DMS79 (cell line): ENCODE data around the gene CEP128.

Source experiments
- DNase-seq: peaks from one replicate; lab custom pipeline; 2025; lab: John Stamatoyannopoulos, UW

CEP128 gene

GRCh38 chr14:80901260-80901659 is 40.3 kb downstream of the CEP128 start:
- peak; percentile 32 for DNase-seq

DNA sequence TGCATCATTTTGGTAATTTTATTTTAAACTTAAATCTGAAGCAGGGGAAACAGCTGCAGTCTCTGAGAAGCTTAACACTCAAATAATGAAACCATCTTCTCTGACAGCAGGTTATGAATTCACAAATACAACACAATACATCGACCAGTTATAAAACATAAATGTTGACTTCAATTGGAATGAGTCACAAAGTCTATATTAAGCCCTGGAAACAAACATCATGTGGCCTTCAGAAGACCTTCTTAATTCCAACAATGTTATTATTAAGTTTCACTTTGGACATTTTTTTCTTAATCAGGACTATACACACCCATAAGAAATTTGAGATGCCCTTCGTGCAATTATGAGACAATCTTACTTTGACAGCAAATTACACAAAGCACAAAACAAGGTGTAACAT is 68.9 kb downstream of the CEP128 start:
- DNase-seq = no peak

DNA sequence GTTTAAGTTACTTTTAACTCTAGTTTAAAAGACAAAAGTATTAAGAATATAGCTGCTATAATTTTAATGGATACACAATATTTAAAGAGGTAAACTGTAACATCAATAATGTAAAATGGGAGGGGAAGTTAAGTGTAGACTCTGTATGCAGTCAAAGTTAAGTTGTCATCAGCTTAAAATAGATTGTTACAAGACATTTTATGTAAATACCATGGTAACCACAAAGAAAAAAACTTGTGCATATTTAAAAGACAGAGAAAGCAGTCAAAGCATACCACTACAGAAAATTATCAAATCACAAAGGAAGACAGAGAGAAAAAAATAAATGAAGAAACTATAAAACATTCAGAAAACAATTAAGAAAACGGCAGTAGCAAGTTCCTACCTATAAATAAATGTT is 73.3 kb downstream of the CEP128 start:
- DNase-seq = no peak

- no peak for DNase-seq
Measured at GRCh38 chr14:80867798-80868197, 73.7 kb downstream of the CEP128 start.

- DNase-seq = no peak
Measured at GRCh38 chr14:80867091-80867490, 74.4 kb downstream of the CEP128 start.

- DNase-seq = no peak
Measured at GRCh38 chr14:80865565-80865964, 76.0 kb downstream of the CEP128 start.

- DNase-seq = no peak
Measured at GRCh38 chr14:80862983-80863382, 78.6 kb downstream of the CEP128 start.

- no peak for DNase-seq
Measured at GRCh38 chr14:80862541-80862940, 79.0 kb downstream of the CEP128 start.

DNA sequence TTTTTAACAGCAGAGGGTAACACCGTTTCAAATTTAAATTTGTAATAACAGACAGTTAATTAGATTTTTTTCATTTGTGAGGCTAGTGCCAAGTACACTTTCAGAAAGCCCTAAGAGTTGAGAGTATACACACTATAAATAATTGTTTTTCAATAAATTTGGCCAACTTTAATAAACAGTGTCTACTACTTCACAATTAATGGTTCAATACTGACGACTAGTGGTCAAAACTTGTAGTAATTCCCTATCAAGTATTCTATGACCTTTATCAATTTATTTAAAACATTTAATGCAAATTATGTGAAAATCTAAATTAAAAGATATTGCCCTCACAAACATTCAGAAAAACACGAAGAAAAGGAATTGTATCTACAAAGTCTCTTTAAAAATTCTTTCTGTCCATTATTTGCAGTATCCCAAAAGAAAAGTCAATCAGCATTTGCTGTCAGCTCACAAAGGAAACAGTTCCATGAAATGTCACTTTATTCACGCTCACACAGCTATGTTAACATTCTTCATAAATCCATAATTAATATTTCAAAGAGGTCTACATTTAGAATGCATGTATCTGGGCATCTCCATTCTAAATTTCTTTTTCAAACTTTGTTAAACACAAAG is 91.2 kb downstream of the CEP128 start:
- no peak for DNase-seq

DNA sequence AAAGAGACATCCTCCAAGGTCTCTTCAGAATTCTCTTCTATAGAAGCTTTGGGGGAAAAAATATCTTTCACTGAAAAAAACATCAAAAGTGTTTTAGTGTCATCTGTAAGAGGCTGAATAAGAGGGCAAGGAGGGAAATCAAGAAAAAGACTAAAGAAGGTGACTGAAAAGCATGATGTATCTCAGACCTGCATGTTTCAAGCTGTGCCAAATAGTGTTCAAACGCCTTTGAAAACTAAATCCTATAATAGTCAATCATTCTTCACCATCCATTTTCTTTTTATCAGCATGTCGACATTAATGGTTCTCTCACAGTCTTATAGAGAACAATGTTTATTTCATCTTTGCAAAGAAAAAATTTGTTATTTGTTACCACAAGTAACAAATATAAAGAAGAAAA is 94.5 kb downstream of the CEP128 start:
- DNase-seq = no peak

DNA sequence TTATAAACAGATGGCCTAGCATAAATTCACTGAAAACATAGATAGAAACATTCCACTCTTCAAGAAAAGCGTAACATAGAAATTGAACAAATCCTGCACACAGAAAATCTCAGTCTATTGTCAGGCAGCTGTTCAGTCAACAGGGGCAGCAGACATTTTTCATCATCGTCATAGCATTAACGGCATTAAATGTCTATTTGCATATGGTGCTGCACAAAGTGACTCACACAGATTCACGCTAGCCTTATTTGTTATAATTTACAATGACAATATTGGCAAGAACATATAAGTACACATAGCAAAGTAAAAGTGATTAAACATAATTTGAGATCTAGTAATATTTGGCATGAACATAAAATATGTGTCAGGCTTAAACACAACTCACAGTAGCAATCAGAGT is 95.7 kb downstream of the CEP128 start:
- DNase-seq = no peak

DNA sequence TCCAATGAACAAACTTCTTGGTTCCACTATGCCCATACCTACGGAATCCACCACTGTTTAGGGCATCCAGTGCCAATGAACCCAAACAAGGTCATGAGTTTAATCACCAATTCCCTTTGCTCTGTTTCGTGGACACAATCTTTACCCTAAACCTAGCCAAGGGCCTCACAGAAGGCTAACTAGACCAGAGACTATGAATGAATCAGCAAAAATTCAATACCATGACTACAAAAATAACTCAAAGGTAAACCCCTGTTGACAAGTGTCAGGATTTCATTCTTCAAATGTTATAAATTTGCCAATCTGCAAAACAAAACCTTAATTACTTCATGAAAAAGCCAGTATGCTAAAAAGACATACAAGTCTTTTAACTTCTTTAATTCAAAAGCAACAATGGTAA is 96.7 kb downstream of the CEP128 start:
- no peak for DNase-seq

DNA sequence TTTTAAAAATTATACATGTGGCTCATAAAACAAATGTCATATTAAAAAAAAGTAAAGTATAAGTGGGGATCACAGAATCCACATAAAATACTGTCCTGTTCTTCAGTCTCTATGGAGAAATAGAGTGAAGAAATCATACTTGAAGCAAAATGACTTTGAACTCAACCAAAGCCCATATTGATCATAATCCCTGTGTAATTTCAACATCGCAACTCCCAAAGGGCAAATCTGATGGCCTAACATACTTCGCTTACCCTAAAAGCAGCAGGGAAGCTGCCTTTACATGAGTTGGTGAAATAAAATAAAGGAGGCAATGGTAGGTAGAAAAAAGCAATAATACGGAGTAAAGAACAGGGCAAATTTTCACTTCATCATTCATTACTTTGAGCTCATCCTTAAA is 101.8 kb downstream of the CEP128 start:
- DNase-seq = no peak

DNA sequence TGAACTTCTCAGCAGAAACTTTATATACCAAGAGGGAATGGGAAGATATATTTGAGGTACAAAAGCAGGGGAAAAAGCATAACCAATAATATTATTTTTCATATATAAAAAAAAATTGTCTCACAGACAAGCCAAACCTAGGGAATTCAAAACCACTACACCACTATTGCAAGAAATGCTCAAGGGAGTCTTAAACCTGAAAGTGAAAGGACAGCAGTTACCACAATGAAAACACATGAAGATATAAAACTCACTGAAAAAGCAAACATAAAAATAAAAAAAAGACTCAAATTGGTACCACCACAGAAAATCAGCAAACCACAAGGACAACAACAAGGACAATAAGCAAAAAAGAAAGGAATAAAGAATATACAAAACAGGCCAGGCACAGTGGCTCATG is 131.9 kb downstream of the CEP128 start:
- DNase-seq = no peak

GRCh38 chr14:80805136-80805535 is 136.4 kb downstream of the CEP128 start:
- DNase-seq = no peak

GRCh38 chr14:80798878-80799277 is 142.7 kb downstream of the CEP128 start:
- no peak for DNase-seq

DNA sequence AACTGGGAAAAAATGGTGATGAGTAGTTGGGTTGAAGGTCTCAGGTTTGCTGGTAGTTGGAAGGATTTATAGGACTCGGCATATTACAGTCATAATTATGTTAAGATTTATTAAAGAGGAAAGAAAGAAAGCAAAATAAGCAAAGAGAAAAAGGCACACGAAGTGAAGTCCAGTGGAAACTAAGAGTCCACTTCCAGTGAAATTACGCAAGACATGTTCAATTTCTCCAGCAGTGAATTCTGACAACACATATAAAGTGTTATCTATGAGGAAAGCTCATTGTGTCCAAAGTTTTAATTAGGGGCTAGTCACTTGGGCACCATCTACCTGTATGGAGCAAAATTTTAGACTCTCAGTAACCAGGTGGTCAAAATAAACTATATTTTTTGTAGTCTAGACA is 143.3 kb downstream of the CEP128 start:
- DNase-seq = no peak

GRCh38 chr14:80792771-80793170 is 148.8 kb downstream of the CEP128 start:
- DNase-seq = no peak

DNA sequence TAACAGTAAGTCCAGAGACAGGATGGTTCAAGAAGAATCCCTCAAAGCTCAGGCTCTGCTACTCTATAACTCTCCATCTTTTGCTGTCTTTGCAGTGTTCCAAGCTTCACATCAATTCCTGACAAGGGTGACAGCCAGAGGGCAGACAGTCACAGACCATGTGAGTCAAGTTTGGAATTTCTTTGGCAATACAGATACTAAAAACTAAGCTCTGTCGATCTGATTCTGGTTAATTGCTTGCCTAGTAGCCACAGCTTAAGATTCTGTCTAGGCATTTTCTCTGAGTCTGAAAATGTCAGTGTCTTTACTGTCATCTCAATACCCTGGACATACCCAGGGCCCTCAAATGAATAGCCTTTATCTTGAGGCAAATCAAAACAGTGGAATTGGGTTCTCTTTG is 153.7 kb downstream of the CEP128 start:
- DNase-seq = no peak

DNA sequence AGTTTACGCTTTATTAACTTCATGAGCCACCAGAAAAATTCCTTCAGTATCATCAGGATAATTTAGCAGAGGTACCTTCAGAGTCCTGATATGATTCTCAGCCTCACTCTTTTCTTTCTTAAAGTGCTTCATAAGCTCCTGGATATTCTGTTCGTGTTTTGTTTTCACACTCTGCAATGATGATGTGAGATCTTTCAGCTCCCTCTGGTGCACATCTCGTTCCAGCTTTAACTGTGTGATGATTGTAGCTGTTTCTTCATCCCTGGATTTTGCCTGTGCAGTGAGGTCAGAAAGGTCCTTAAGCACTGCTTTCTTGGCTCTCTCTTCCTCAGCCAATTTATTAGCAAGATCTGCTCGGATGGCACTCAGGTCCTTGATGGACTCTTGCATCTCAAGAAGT is 156.7 kb downstream of the CEP128 start:
- DNase-seq = no peak

GRCh38 chr14:80781972-80782367 is 159.6 kb downstream of the CEP128 start:
- no peak for DNase-seq

DNA sequence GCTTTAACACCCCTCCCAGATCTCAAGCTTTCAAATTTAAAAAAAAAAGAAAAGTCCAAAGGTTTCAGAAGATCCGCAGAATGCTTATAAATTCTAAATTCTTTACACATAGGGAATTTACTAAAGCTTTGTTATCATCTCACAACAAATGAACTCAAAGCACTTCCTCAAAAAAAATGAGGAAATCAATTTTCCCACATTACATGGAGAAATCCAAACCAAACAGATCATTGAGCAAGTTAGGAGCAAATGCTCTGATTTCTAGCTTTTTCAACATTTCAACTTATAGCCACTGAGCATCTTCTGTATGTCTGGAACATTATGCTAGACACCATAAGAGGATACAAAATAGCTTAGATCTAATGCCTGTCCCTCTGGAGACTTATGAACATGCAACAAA is 161.0 kb downstream of the CEP128 start:
- DNase-seq = no peak

DNA sequence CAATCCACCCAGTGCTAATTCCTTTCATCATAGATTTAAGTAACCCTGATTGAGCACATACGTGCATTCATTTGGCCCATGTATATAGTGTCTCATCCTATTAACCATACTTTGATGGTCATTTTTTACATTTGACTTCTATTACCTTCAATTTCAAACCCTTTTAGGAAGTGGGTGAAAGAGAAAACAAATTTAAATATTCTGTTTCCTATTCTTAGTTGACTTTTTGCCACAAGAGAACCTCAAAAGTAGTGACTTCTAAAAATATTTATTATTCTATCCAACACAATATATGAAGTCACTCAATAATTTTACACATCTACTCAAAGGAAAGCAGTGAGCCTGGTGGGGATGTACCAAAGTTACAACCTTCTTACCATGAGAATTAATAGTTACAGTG is 164.9 kb downstream of the CEP128 start:
- no peak for DNase-seq

DNA sequence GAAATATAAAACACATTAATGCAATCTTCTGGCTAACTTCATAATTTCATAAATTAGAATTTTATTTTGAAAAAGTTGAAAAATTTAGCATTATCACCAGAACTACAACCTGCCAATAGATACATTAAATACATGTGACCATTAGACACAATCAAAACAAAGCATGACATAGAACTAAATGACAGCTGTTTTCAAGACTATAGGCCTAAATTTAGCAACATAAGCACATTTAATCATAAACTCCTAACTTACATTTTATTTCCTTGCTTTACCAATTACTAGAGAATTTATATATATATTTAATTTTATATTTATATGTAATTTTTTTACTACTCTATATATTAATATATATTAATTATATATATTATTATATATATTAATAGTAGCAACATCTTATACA is 165.4 kb downstream of the CEP128 start:
- DNase-seq = no peak

- DNase-seq = no peak
Measured at GRCh38 chr14:80772504-80772903, 169.0 kb downstream of the CEP128 start.
